SK-N-SH treated with all-trans-retinoic acid at 6 μM for 48 hours (cell line): ENCODE data around the gene MTUS2.

ENCODE experiments used
- ATAC-seq: fragments of 200-7000 bp; cut with Tn5 transposase; 3 replicates; pipeline ENCODE4 v1.9.1; 2020; ENCODE audit warnings: mild to moderate bottlenecking, moderate library complexity
- ARNTL ChIP-seq: fragments of 450-650 bp; formaldehyde crosslinking; IDR thresholded peaks from 2 replicates; pipeline ENCODE4 v1.5.0; 2020; ENCODE audit warnings: low read depth, mild to moderate bottlenecking, moderate library complexity, borderline replicate concordance
- BACH2 ChIP-seq: fragments of 250-450 bp; sonication (Bioruptor Pico); IDR thresholded peaks from 2 replicates; pipeline ENCODE4 v1.9.0; 2021; ENCODE audit warnings: mild to moderate bottlenecking, borderline replicate concordance
- CSDC2 ChIP-seq: fragments of 250-450 bp; sonication (Bioruptor Pico); IDR thresholded peaks from 2 replicates; pipeline ENCODE4 v1.5.0; 2020; ENCODE audit warnings: mild to moderate bottlenecking, moderate library complexity
- ESRRG ChIP-seq: fragments of 250-450 bp; sonication (Bioruptor Pico); IDR thresholded peaks from 2 replicates; pipeline ENCODE4 v1.6.1; 2021; ENCODE audit warnings: mild to moderate bottlenecking
- GLIS3 ChIP-seq: fragments of 250-450 bp; sonication (Bioruptor Pico); IDR thresholded peaks from 2 replicates; pipeline ENCODE4 v1.5.0; 2020; ENCODE audit warnings: mild to moderate bottlenecking, moderate library complexity
- ISL1 ChIP-seq: fragments of 250-450 bp; sonication (Bioruptor Pico); IDR thresholded peaks from 2 replicates; pipeline ENCODE4 v2.1.2; 2022; ENCODE audit warnings: mild to moderate bottlenecking, moderate library complexity
- OSR1 ChIP-seq: fragments of 250-450 bp; sonication (Bioruptor Pico); IDR thresholded peaks from 2 replicates; pipeline ENCODE4 v1.8.0; 2022; ENCODE audit warnings: moderate library complexity, mild to moderate bottlenecking, inconsistent platforms
- PPARA ChIP-seq: fragments of 250-450 bp; sonication (Bioruptor Pico); IDR thresholded peaks from 2 replicates; pipeline ENCODE4 v1.5.0; 2020; ENCODE audit warnings: mild to moderate bottlenecking, borderline replicate concordance
- SNAI2 ChIP-seq: fragments of 250-450 bp; sonication (Bioruptor Pico); IDR thresholded peaks from 2 replicates; pipeline ENCODE4 v1.5.0; 2020; ENCODE audit warnings: mild to moderate bottlenecking, moderate library complexity
- TCF4 ChIP-seq: fragments of 250-450 bp; sonication (Bioruptor Pico); IDR thresholded peaks from 2 replicates; pipeline ENCODE4 v1.8.0; 2021; ENCODE audit warnings: mild to moderate bottlenecking, moderate library complexity, borderline replicate concordance
- TOX ChIP-seq: fragments of 250-450 bp; sonication (Bioruptor Pico); IDR thresholded peaks from 2 replicates; pipeline ENCODE4 v1.8.0; 2021; ENCODE audit warnings: mild to moderate bottlenecking, moderate library complexity, borderline replicate concordance
- ZC3H10 ChIP-seq: fragments of 250-450 bp; sonication (Bioruptor Pico); IDR thresholded peaks from 2 replicates; pipeline ENCODE4 v1.5.1; 2021; ENCODE audit warnings: mild to moderate bottlenecking, moderate library complexity
- ZFP3 ChIP-seq: fragments of 250-450 bp; sonication (Bioruptor Pico); IDR thresholded peaks from 2 replicates; pipeline ENCODE4 v1.5.0; 2020; ENCODE audit warnings: mild to moderate bottlenecking, moderate library complexity
- ZNF565 ChIP-seq: fragments of 450-650 bp; formaldehyde crosslinking; conservative IDR thresholded peaks from 2 replicates; pipeline ENCODE4 v1.5.0; 2020; ENCODE audit warnings: low read depth, mild to moderate bottlenecking, moderate library complexity
- ZNF8 ChIP-seq: fragments of 450-650 bp; formaldehyde crosslinking; IDR thresholded peaks from 2 replicates; pipeline ENCODE4 v1.5.0; 2020; ENCODE audit warnings: mild to moderate bottlenecking, moderate library complexity
- TF ChIP-seq, protein P1 (sequence below): fragments of 250-450 bp; sonication (Bioruptor Pico); IDR thresholded peaks from 2 replicates; pipeline ENCODE4 v1.5.0; 2020; ENCODE audit warnings: mild to moderate bottlenecking, moderate library complexity
- TF ChIP-seq, protein P2 (sequence below): fragments of 250-450 bp; sonication (Bioruptor Pico); IDR thresholded peaks from 2 replicates; pipeline ENCODE4 v1.8.0; 2021; ENCODE audit warnings: low read depth, mild to moderate bottlenecking, moderate library complexity, borderline replicate concordance
- TF ChIP-seq, protein P3 (sequence below): fragments of 250-450 bp; sonication (Bioruptor Pico); IDR thresholded peaks from 2 replicates; pipeline ENCODE4 v1.5.1; 2021; ENCODE audit warnings: mild to moderate bottlenecking, moderate library complexity
- TF ChIP-seq, protein P4 (sequence below): fragments of 250-450 bp; sonication (Bioruptor Pico); IDR thresholded peaks from 2 replicates; pipeline ENCODE4 v1.5.1; 2020; ENCODE audit warnings: low read depth, mild to moderate bottlenecking, moderate library complexity

The MTUS2 gene

DNA sequence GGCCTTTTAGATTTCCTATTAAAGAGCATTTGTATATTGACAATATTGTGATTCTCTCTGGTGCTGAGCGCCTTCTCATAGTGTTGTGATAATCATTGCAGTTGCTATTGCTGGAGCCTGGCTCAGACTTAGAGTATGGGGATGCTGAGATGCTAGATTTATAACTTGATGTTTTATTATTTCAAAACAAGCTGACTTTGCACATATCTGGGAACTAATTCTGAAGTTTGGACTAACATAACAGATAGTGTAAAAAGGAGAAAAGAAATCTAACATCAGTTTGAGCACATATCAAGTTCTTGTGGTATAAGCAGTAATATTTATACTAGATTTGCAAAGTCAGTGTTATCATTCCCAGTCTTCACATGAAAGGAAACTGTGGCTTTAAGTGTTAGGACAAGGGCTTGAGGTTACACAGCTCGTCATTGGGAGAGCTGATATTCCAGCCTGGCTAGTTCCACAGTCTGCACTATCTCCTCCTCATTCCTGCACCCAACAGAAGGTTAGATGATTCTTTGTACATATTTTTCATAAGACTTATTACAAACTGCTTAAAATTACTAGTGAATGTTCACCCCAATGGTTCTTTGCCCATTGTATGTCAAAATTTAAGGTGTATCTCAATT, 279.8 kb downstream of the MTUS2 start:
- TF ChIP-seq CSDC2 (CRISPR knock-in tag) (no peak), ZC3H10 (no peak), ZNF8 (CRISPR knock-in tag) (no peak), ISL1 (CRISPR knock-in tag) (no peak), BACH2 (CRISPR knock-in tag) (no peak), OSR1 (CRISPR knock-in tag) (no peak), SNAI2 (CRISPR knock-in tag) (no peak), TOX (CRISPR knock-in tag) (no peak), PPARA (CRISPR knock-in tag) (no peak), ZNF565 (no peak), ZFP3 (CRISPR knock-in tag) (no peak), ESRRG (CRISPR knock-in tag) (no peak), GLIS3 (CRISPR knock-in tag) (no peak), ARNTL (CRISPR knock-in tag) (no peak)
- TF ChIP-seq, protein P1, sequence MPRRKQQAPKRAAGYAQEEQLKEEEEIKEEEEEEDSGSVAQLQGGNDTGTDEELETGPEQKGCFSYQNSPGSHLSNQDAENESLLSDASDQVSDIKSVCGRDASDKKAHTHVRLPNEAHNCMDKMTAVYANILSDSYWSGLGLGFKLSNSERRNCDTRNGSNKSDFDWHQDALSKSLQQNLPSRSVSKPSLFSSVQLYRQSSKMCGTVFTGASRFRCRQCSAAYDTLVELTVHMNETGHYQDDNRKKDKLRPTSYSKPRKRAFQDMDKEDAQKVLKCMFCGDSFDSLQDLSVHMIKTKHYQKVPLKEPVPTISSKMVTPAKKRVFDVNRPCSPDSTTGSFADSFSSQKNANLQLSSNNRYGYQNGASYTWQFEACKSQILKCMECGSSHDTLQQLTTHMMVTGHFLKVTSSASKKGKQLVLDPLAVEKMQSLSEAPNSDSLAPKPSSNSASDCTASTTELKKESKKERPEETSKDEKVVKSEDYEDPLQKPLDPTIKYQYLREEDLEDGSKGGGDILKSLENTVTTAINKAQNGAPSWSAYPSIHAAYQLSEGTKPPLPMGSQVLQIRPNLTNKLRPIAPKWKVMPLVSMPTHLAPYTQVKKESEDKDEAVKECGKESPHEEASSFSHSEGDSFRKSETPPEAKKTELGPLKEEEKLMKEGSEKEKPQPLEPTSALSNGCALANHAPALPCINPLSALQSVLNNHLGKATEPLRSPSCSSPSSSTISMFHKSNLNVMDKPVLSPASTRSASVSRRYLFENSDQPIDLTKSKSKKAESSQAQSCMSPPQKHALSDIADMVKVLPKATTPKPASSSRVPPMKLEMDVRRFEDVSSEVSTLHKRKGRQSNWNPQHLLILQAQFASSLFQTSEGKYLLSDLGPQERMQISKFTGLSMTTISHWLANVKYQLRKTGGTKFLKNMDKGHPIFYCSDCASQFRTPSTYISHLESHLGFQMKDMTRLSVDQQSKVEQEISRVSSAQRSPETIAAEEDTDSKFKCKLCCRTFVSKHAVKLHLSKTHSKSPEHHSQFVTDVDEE (CRISPR knock-in tag): no peak
- TF ChIP-seq, protein P2, sequence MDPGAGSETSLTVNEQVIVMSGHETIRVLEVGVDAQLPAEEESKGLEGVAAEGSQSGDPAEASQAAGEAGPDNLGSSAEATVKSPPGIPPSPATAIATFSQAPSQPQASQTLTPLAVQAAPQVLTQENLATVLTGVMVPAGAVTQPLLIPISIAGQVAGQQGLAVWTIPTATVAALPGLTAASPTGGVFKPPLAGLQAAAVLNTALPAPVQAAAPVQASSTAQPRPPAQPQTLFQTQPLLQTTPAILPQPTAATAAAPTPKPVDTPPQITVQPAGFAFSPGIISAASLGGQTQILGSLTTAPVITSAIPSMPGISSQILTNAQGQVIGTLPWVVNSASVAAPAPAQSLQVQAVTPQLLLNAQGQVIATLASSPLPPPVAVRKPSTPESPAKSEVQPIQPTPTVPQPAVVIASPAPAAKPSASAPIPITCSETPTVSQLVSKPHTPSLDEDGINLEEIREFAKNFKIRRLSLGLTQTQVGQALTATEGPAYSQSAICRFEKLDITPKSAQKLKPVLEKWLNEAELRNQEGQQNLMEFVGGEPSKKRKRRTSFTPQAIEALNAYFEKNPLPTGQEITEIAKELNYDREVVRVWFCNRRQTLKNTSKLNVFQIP: no peak
- TF ChIP-seq, protein P3, sequence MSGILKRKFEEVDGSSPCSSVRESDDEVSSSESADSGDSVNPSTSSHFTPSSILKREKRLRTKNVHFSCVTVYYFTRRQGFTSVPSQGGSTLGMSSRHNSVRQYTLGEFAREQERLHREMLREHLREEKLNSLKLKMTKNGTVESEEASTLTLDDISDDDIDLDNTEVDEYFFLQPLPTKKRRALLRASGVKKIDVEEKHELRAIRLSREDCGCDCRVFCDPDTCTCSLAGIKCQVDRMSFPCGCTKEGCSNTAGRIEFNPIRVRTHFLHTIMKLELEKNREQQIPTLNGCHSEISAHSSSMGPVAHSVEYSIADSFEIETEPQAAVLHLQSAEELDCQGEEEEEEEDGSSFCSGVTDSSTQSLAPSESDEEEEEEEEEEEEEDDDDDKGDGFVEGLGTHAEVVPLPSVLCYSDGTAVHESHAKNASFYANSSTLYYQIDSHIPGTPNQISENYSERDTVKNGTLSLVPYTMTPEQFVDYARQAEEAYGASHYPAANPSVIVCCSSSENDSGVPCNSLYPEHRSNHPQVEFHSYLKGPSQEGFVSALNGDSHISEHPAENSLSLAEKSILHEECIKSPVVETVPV (CRISPR knock-in tag): no peak
- TF ChIP-seq, protein P4, sequence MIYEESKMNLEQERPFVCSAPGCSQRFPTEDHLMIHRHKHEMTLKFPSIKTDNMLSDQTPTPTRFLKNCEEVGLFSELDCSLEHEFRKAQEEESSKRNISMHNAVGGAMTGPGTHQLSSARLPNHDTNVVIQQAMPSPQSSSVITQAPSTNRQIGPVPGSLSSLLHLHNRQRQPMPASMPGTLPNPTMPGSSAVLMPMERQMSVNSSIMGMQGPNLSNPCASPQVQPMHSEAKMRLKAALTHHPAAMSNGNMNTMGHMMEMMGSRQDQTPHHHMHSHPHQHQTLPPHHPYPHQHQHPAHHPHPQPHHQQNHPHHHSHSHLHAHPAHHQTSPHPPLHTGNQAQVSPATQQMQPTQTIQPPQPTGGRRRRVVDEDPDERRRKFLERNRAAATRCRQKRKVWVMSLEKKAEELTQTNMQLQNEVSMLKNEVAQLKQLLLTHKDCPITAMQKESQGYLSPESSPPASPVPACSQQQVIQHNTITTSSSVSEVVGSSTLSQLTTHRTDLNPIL (CRISPR knock-in tag): no peak
- no peak for ATAC-seq

DNA sequence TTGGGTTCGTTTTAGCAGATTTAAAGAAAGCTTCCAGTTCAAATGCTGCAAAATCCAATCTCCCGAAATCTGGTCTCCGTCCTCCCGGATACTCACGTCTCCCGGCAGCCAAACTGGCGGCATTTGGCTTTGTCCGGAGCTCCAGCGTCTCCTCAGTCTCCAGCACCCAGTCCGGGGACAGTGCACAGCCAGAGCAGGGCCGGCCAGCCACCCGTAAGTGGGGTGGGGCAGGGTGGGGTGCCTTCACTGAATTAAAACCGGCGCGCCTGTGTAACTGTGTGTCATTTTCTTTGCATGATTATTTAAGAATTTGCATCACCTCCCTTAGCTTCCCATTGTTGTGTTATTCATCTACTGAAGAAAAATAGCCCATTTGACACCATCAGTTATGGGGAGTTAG, 280.6 kb downstream of the MTUS2 start:
- ATAC-seq: no peak
- TF ChIP-seq ISL1 (CRISPR knock-in tag): no peak
- TF ChIP-seq, protein P1 (CRISPR knock-in tag): no peak
- TF ChIP-seq CSDC2 (CRISPR knock-in tag): no peak
- no peak for TF ChIP-seq OSR1 (CRISPR knock-in tag)
- TF ChIP-seq TOX (CRISPR knock-in tag): no peak
- no peak for TF ChIP-seq ESRRG (CRISPR knock-in tag)

DNA sequence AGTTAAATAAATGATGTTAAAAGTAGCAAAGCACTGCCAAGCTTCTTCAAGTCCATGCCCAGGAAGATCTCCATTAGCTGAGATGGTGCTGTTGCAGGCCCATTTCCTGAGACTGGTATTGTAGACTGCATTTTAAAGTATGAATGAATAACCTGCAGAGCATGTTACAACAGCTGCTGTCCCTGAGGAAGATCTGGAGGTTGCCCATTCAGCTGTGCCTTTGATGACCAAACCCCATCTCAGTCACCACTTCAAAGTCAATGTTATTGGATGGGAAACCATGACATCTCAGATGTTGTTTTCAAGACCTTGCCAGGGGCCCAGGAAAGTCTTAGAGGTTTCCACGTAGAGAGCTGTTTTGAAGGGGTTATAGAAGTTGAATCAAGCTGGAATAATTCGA, 281.3 kb downstream of the MTUS2 start:
- ATAC-seq: no peak
- no peak for TF ChIP-seq ZNF8 (CRISPR knock-in tag)
- TF ChIP-seq SNAI2 (CRISPR knock-in tag): no peak
- TF ChIP-seq BACH2 (CRISPR knock-in tag): no peak
- TF ChIP-seq ZNF565: no peak
- no peak for TF ChIP-seq ZFP3 (CRISPR knock-in tag)
- TF ChIP-seq GLIS3 (CRISPR knock-in tag): no peak
- no peak for TF ChIP-seq ZC3H10
- no peak for TF ChIP-seq TCF4 (CRISPR knock-in tag)
- TF ChIP-seq, protein P3 (CRISPR knock-in tag): no peak
